GM20000 (cell line): ENCODE measurements around the gene DPPA2.

ENCODE experiments used
- DNase-seq: peaks from one replicate; pipeline ENCODE4 v3.0.0; 2012; ENCODE audit warnings: low spot score
- TF ChIP-seq, protein P1 (sequence below): IDR thresholded peaks from 2 replicates; pipeline ENCODE4 v1.5.1; 2012; ENCODE audit warnings: mild to moderate bottlenecking, control low read depth; ENCODE audit errors: extremely low read depth, missing control alignments

Gene DPPA2

DNA sequence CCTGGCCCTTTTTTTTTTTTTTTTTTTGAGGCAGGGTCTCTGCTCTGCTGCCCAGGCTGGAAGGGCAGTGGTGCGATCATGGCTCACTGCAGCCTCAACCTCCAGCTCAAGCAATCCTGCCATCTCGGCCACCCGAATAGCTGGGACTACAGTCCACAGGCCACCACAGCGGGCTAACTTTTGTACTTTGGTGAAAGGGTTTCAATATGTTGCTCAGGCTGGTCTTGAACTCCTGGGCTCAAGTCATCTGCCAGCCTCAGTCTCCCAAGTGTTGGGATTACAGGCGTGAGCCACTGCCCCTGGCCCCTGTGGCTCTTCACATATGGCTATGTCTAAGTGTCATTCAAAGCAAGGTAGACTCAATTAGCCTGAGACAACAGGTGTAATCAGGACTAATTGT lies 8.8 kb upstream of the DPPA2 start:
- no peak for DNase-seq
- TF ChIP-seq, protein P1, sequence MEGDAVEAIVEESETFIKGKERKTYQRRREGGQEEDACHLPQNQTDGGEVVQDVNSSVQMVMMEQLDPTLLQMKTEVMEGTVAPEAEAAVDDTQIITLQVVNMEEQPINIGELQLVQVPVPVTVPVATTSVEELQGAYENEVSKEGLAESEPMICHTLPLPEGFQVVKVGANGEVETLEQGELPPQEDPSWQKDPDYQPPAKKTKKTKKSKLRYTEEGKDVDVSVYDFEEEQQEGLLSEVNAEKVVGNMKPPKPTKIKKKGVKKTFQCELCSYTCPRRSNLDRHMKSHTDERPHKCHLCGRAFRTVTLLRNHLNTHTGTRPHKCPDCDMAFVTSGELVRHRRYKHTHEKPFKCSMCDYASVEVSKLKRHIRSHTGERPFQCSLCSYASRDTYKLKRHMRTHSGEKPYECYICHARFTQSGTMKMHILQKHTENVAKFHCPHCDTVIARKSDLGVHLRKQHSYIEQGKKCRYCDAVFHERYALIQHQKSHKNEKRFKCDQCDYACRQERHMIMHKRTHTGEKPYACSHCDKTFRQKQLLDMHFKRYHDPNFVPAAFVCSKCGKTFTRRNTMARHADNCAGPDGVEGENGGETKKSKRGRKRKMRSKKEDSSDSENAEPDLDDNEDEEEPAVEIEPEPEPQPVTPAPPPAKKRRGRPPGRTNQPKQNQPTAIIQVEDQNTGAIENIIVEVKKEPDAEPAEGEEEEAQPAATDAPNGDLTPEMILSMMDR: no peak

DNA sequence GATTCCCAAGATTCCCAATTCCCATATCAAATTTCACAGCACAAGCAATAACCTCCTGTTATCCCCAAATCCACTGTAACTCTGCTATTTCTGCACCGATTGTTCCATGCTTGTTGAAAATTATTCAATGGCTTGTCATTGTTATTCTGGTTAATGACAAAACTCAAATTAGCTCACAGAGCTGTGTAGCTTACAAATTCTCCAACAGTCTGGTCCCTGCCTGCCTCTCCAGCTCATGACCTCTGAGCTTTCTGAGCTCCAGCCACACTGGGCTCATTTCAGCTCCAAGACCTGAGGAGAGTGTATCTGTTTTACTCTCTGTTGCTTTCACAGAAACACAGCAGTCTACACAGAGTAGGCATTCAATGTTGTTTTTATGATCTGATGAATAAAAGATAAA lies 3.3 kb downstream of the DPPA2 start:
- no peak for DNase-seq
- TF ChIP-seq, protein P1: no peak

DNA sequence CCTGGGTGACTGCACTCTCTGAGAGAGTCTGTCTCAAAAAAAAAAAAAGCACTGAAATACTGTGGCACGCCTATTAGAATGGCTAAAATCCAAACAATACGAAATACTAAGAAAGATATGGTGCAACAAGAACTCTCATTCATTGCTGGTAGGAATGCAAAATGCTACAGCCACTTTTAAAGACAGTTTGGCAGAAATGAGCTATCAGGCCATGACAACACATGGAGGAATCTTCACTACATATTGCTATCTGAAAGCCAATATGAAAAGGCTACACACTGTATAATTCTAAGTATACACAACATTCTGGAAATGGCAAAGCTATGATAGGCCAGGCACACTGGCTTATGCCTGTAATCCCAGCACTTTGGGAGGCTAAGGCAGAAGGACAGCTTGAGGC lies 18.8 kb downstream of the DPPA2 start:
- TF ChIP-seq, protein P1: no peak
- no peak for DNase-seq

DNA sequence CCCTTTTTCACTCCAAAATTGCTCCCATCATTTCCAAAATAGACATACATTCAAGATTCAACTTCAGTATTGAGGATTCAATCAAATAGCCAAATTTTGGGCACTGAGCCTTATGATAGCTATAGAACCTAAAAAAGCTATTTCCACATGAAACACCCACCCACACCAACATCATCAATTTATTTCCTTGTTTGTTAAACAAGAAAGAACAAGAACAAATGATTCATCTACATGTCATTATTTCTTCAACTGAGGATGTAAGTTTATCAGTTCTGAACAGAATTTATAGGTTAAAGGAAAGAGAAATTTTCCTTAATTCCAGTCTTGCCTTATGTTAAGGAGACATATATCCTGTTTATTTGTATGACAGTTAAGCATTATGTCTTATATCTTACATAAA lies 32.2 kb downstream of the DPPA2 start:
- DNase-seq: no peak
- TF ChIP-seq, protein P1: no peak

DNA sequence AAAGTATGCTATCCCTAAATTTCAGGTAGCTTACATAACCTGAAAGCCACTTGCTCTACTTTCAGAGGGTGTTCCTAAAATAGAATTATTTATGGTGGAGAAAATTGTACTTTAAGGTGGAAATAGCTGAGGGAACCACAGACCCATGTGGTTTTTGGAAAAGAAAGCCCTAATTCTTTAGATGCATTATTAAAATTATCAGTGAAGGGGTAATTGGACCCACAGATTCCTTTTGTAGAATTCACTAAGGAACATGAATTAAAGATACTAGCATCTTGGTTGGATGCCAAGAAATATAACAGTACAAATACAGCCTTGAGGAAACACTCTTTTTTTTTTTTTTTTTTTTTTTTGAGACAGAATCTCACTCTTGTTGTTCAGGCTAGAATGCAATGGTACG lies 37.8 kb downstream of the DPPA2 start:
- no peak for DNase-seq
- TF ChIP-seq, protein P1: no peak

DNA sequence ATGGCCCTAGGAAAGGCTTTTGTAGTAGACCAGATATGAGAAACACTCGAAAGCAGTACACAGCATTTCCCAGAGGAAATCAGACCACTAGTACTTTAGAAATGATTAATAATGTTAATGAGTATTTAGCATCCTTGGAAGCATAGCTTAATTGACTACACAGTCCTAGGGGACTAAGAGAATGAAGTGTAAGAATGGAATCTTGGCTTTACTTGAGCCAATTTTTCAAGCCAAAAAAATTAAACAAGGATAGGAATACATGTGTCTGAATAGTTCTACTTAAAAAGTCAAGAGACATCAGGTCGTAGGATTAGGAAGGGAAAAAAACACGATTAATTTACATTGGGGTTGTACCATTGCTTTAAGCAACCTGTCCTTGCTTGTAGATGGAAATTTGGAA lies 38.2 kb downstream of the DPPA2 start:
- DNase-seq: no peak
- TF ChIP-seq, protein P1: no peak

DNA sequence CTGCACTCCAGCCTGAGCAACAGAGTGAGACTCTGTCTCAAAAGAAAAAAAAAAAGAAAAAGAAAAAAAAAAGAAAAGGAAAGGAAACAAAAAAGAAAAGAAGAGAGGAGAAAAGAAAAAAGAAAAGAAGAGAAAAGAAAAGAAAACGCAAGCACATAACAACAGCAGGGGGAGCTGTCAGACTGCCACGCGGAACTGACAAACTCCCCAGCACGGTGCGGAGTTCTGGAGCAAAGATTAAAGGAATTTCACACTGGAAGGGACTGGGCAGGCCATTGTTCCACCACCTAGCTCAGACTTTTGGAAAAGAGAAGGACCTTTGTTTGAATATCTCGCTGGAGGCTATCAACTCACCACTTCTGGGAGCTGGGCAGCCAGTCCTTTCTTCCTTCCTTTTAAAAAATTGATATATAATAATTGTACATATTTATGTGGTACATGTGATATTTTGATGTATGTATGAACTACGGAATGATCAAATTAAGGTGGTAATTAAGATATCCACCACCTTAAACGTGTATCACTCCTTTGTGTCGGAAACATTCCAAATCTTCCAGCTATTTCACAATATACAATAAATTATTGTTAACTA lies 40.5 kb downstream of the DPPA2 start:
- no peak for DNase-seq
- TF ChIP-seq, protein P1: no peak

DNA sequence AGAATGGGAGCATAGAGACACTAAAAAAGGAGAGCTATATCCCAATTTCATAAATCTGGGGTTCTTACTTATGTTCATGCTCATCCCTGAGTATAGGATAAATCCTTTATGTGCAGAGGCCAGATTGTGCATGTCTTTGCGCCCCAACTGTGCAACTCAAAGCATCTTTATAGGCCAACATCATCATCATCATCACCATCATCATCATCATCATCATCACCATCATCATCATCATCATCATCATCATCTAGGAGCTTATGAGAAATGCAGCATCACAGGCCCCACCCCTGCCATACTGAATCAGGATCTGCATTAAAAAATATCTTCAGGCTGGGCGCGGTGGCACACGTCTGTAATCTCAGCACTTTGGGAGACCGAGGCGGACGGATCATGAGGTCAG lies 45.5 kb downstream of the DPPA2 start:
- DNase-seq: no peak
- TF ChIP-seq, protein P1: no peak
